Amniotic stem cell (primary cell): ENCODE data around the gene EREG.

Source experiments
- DNase-seq: peaks from one replicate; lab custom pipeline; 2025; lab: John Stamatoyannopoulos, UW

Gene EREG

DNA sequence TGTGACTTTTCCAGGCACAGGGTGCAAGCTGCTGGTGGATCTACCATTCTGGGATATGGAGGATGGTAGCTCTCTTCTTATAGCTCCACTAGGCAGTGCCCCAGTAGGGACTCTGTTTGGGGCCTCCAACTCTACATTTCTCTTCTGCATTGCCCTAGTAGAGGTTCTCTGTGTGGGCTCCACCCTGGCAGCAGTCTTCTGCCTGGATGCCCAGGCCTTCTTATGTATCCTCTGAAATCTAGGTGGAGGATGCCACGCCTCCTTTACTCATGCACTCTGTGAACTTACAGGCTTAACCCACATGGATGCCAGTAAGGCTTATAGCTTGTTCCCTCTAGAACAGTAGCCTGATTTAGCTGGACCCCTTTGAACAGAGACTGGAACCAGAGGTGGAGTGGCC, 20.9 kb upstream of the EREG start:
- DNase-seq, result no peak

DNA sequence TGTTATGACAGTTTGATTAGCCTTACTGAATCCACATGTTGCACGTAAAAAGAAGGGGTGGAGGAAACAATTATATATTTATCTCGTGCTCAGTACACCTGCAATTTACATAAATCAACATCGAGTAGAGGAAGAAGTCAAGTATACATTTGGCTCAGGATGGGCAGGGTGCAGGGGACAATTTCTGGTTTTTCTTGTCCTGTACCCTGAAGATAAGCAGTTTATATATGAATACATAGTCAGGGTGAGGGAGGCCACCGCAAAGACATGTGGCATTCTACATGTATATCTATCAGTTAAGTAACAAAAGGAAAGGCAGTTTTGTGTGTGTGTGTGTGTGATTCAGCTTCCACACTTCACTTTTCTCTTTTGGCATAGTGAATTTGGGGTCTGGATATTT, 11.1 kb upstream of the EREG start:
- no peak for DNase-seq

DNA sequence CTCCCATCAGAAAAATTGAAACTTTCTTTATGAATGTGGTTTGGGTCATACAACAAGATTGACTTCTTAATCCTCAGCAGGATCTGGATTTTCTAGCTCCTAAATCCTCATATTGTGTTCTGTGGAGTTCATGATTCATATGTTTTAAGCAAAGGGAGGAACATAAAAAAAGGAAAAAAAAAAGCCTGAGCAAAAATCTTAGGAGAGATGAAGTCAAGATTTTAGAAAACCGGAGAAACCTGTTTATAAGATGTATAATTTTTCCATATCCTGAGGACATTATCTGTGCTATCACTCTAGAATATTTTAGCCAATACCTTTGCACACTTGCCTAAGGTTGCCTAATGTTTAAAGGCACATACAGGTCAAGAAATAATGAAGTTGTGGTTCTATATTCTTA, 7.0 kb upstream of the EREG start:
- DNase-seq, result no peak

DNA sequence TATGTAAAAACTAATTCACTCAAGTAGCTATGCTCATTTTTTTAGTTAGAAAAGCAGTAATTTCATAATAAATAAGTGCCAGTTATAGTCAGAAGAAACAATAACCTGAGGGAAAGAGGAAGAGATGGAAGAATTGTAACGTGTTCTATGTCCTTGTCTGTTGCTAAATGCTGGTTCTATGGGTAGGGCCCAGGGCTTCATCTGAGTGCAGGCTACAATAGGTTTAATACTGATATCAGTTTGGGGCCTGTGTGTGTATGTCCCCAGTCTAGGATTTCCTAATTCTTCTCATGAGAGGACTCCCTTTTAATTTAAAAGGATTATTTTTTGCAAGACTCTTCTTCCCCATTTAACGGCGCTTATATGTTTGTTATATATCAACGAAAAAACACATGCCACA, 3.3 kb upstream of the EREG start:
- DNase-seq, result no peak

DNA sequence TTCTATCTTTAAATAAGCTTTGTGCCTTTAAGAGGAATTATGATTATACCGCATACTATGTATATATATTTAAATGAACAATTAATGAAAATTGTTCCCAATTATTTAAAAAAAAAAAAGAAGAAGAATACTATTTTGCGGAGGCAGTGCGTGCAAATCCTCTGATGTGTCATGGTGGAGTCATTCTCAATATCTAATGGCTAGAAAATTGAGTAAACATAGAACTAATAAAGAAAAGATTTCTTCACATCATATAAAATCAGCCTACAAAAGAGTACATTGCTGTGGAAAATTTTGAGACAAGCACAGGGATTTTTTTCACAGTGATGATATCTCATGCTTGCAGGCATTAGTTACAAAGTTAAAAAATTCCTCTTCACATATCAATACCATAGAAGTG, 2.6 kb upstream of the EREG start:
- no peak for DNase-seq

DNA sequence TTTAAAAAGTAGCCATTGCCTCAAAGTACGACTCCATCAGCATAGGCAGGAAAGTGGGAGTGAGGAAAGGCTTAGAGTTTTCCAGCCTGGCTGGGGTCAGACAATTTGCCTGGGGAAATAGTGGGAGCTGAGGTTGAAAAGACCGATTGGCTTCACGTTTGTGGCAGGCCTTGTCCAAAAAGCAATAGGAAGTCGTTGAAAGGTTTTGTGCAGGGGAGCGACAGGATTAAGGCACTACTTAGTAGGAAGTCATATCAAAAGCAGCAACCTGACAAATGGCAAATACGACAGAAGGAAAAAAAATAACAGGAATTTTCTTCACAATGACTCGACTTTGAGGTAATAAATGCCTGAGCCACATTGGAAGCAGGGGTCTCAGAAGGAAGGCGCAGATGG, 691 bp upstream of the EREG start:
- DNase-seq, result no peak

DNA sequence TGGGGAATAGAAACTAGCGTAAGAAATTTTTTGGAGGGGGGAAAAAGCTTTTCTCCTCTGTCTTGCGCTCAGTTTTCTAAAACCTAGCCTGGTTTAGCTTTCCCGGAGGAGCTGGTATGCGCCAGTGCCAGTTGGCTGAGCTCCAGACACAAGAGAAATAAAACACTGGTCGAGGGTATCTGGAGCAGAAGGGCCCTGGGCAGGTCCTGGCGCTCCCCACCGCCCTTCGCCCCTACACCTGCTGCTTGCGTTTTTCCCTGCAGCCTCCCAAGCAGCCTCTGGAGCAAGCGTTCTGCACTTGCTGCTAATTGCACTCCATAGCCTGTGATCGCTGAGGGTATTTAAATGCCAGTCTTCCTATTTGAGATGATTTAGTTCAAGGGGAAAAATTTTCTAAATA, 816 bp downstream of the EREG start:
- DNase-seq, result no peak

DNA sequence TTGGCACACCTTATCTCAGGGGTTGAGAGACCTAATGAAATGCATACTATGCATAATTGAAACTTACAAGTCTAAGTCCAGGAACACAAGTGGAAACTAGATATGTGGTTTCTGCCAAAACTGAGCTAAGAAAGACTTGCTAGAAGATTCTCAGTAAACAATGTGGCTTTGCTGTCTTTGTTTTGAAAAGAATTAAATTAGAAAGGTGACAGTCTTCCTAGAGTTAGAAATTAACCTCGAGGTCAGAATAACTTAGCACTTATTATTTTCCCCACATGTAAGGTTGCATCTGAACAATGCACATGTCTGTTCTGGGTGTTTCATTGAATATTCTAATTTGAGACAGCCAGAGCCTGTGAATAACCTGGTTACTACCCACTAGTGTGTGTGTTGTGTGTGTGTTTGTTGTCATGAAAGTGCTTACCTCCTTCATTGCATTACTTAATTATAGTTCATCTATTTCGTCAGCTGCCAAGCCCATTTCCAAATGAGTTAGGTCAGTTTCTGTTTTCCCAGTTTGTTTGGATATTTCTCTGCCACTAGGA, 1.5 kb downstream of the EREG start:
- no peak for DNase-seq

DNA sequence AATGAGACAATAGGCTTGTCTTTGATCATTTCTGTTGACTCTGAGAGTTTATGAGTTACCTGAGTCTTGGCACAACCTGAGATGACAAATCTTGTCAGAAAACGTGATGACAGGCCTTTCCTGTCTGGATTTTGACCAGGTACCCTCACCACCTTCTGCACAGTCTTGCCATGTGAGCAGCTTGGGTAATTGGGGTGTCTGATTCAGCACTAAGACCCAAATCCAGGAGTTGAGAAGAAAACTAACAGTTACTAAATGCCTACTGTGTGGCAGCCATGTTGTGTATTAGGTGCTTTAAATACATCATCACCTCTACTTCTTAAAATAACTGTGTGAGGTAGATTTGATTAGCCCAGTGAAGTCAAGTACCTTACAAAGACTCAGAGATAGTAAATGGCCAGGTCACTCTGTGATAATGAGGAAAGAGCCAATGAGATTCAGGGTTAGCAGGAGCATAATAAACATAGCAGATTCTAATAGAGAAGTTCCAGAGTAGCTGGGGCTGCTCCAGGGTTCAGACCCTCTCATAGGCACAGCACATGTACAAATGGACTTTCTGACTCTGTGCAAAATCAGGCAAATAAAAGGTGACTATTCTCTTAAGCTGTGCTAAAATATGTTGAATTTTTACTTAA, 2.8 kb downstream of the EREG start:
- DNase-seq, result no peak

DNA sequence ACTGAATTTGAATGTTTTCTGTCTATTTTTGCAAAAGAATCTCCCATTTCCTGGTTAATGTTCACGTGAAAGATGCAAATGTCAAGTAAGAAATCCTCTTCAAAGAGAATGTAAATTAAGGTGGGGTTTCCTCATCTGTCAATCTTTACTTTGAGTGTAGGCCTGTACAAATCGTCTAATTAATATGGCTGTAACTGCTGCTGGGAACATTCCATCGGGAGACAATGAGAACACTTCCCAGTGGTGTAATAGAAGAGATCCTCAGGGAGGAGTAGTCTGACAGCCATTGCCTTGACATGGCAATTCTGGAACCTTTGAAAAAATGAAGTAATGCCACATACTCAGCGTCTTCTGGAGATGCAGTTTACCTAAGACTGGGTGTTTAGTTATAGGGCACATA, 3.7 kb downstream of the EREG start:
- no peak for DNase-seq

DNA sequence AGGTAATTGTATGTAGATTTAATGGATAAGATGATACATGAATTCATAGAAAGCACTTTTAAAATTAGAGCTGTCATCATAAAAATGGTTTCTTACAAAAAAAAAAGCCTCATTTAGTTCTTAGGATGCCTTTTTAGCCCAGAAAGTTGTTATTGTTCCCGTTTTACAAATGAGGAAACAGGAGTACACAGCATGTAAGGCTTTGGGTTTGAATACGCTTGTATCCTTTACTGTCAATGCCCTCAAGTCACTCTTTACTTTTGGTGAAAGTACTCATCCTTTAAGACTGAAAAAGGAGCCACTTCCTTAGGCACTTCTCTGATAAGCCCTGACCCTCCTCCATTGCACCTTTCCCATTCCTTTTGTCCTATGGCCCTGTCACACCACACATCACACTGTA, 4.9 kb downstream of the EREG start:
- DNase-seq, result no peak

DNA sequence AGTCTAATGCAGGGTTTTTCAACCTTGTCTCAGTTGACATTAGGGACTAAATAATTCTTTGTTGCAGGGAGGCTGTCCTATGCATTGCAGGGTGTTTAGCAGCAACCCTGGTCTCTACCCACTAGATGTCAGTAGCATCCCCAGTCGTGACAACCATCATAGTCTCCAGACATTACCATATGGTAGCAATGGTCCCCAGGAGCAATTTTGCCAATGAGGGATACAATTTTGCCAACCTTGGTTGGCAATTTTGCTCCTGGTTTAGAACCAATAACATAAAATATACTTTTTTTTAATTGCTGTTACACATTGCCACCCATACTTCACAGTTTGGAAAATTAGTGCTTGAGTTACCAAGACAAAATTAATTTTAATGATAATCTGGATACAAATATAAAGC, 6.0 kb downstream of the EREG start:
- DNase-seq, result peak; percentile 39

DNA sequence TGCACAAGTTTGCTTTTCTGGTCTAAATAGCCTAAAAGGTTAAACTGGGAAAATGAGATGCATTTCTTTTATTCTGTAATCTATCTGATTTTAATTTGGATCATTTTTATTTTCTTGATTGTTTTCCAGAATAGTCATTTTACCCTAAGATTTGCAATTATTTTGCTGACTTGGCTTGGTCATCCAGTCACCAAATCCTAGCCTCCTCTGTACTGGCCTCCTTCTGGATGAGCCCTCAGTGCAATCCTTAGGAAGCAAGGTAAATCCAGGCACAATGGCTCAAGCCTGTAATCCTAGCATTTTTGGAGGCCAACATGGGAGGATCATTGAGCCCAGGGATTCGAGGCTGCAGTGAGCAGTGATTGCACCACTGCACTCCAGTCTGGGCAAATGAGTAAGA, 9.2 kb downstream of the EREG start:
- DNase-seq, result no peak

DNA sequence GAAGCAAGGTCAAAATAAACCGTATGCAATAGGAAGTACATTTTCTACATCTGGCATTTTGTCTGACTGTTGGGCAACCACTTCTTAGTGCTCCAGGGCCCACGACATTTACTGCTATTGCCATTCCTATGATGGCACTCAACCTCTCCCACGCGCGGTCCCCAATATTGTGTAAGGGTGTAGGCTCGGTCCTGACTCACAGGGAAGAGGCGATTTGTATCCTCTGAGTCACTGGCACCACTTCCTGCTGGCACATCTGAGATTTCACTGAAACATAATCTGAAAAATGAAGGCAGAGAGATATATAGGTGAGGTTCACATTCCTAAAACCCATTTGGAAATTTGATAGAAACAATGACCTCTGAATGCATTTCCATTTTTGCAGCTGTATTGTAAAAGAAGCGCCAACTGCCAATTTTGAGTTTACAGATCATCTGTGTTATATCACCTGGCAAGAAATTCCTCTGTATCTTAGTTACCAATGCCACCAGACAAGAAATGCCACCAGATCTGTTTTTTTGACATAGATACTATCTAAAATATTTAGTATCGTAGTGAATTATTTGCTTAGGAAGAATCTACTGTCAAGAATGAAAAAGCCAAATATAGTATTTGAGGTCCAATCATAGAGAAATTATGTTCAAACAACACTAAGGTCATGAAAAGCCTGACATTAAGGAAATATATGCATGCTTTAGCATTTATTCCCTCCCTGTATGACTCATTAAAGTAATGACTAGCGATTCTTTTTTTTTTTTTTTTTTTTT, 9.8 kb downstream of the EREG start:
- peak; percentile 67 for DNase-seq

DNA sequence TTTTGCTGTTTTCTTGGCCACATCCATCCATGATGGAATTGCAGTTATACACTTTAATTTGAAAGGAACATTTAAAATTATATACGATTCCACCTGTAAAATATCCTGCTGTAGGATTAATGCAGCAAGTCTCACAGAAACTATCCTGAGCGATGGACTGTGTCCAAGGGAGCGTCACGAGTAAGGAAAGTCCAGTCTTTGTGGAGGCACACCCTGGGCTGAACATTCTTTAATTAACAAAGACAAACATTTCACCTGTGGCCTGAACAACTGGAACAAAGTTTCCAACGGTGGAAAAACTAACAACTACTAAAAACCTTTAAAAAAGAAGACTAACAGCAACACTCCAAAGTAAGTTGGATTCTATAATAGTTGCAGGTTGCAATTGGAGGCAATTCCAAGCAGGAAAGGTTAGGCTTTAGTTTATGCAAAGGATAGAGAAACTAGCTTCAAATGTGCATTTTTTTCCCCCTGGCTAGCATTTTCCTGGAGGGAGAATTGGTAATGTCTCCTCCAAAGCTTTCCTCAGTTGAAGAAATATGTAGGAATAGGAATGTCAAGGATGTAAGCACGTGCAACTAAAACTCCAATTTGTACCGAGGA, 11.0 kb downstream of the EREG start:
- DNase-seq, result no peak

DNA sequence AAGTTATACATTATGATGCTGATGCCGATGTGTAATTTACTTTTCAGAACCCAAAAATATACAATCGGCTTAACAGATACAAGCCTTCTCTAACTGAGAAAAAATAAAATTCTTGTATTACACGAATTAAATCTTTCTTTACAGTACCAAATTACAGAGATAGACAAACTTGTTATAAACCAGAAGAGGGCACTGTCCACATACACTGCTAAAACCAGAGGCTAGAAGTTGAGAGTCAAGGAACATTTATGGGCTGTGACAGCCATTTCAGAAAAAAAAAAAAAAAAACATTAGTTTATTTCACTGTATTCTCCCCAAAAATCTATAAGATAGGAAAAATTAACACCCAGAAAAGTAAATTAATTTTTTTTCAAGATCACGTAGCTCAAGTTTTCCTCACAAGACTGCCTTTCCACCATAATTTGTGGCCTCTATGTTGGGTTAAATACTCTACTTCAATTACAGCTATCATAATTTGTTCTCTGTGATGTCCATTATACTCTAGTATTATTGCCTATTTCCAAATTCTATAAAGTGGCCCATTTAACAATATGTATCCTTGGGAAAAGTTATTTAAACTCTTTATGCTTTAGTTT, 12.0 kb downstream of the EREG start:
- peak; percentile 46 for DNase-seq

DNA sequence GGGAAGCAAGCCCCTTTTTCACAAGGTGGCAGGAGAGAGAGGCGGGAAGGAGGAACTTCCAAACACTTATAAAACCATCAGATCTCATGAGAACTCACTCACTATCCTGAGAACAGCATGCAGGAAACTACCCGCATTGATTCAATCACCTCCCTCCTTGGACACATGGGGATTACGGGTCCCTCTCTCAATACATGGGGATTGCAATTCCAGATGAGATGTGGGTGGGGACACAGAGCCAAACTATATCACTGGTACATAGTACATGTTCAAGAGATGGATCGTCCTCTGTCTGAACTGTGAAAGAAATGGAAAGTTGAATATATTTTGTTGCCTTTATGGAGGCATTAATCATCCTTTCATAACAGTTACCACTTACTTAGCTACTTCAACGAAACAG, 12.8 kb downstream of the EREG start:
- no peak for DNase-seq

DNA sequence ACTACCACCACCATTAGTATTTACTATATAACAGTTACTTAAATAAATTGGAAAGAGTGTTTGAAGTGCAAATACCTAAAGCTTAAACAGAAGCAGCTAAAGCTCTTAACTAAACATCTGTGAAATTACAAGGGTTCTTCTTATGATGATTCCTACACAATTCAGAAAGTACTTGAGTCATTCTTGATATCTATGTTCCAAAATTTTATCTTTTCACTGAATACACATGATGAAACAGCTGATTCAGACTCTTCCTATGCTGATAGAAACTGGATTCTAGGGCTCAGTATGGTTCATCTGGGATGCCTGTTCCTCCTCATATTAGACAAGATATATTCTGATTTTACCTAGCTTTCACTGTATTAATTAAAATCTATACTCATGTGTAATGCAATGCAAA, 13.6 kb downstream of the EREG start:
- DNase-seq, result no peak

DNA sequence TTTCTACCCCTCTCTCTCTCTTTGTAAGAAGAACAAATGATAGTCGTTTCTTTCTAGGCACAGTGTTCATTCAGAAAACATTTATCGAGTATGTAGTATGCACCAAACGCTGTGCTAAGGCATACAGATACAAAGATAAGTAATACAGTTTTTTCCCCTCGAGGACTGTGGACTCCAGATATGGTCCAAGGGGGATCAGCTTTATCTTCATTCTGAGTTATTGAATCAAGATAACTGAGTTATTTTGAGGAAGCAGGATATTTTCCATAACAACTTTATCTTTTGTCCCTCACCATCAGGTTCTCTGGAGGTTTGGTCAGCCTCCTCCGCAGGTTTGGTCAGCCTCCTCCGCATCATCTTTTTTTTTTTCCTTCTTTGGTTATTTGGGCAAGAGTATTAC, 15.0 kb downstream of the EREG start:
- no peak for DNase-seq

DNA sequence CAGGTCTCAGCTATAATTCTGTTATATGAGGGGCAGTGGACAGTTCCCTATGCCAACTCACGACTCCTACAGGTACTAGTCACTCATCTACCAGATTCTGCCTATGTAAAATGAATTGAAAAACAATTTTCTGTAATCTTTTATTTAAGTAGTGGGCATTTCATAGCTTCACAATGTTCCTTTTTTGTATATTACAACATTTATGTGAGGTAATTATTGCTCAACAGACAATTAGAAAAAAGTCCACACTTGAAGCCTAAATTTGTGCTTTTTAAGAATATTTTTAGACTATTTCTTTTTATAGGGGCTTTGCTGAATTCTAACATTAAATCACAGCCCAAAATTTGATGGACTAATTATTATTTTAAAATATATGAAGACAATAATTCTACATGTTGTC, 20.4 kb downstream of the EREG start:
- DNase-seq, result no peak

DNA sequence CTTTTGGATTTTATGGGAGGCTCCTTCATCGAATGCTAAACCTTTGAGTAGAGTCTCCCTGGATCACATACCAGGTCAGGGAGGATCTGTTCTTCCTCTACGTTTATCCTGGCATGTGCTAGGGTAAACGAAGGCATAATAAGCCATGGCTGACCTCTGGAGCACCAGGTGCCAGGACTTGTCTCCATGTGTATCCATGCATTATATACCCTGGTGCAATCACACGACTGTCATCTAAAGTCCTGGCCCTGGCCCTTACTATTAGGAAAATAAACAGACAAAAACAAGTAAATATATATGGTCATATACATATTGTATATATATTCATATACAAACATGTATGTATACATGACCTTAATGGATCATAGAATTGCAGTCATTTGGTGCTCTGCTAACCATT, 21.2 kb downstream of the EREG start:
- DNase-seq, result no peak

DNA sequence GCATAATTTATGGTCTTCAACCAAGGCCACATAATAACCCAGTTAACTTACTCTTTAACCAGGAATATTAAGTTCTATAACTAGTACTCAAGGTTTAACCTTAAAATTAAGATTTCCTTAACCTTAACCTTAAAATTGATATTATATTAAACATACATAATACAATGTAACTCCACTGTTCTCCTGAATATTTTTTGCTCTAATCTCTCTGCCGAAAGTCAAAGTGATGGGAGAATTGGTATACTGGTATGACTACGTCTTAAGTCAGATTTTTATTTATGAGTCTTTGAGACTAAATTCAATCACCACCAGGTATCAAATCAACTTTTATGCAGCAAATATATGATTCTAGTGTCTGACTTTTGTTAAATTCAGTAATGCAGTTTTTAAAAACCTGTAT, 22.8 kb downstream of the EREG start:
- DNase-seq, result no peak

DNA sequence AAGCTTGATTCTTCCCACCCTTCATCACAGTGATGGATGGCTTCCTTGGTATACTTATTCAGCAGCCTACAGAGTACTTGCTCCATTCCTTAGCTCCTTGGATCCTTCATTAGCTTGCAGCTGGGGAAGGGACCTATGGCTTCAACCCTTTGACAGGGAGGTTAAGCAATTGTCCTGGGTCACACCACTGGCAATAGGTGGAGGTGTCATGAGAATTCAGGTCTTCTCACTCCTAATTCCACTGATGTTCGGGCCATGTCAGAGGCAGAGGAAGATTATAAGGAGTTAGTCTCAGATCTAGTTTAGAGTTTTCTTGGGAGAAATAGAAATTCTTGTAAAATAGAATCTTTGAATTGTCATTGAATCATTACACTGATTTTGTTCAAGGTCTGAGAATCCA, 24.5 kb downstream of the EREG start:
- no peak for DNase-seq
